ENCODE results near the gene MTFP1.
A peak's percentile ranks its signal among the peaks of the same experiment; 100 is the strongest.
"Not testable (repeated sequence)": the region's sequence is repeated elsewhere in the genome, so short reads cannot be mapped to it uniquely, and the experiment has no call there.

MTFP1 gene

DNA sequence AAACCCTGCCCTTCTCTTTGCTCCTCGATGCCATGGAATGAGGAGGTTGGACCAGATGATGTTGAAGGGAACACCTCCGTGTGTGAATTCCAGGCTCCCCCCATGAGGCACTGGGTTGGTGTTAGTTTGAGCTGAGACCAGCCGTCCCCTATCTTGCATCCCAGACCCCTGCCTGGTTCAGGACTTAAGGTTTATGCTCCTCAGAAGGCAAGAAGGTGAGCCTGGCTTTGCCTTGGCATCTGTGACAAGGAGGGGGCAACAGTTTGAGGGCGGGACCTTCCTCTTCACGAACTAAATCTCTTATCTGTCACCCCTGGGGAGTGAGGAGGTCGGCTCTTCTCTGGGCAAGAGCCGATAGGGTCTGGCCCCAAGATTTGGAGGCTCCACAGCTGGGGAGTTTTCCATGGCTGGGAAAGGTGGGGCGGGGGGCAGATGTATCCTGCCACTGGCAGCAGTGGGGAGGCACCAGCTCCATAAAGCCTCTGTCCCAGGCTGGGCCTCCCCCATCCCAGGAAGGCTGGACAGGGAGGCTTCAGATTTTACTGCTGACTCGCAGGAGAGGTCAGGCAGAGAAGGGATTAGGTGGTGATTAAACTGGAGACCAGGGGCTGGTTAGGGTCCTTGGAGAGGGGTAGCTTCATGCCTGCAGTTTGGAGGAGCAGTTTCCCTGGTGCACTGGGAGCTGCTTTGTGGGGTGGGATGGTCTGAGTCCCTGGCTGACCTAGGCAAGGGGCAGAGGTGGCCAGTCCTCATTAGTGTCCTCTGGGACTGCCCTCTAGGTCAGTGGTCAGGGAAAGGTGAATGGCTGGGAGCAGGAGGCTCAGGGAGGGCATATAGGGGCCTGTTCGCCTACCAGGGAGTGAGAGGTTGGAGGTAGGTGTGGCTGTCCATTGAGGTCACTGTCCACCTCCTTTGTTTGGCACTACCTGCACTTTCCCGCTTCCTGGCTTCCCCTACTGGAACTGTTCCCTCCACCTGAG, 27.6 kb upstream of the MTFP1 start:
- H3K9ac ChIP-seq (ENCODE audit: insufficient read length, low read depth): peak overlapping the region; percentile 38
- peaks cover 8% of the 10 kb centered on the region for H3K4me1 ChIP-seq (ENCODE audit: insufficient read depth, insufficient read length)
- no peak for DNase-seq (ENCODE audit: low read depth, low spot score)
- H3K27me3 ChIP-seq (ENCODE audit: insufficient read depth, insufficient read length): peaks cover 42% of the 10 kb centered on the region
- no peaks in the 10 kb centered on the region for H3K9me3 ChIP-seq (ENCODE audit: insufficient read depth, low read length)
- no peak for TF ChIP-seq YY1 (IDR thresholded peaks at IDR 0.05; ENCODE audit: insufficient read depth, insufficient read length)
- TF ChIP-seq SUZ12 (IDR thresholded peaks at IDR 0.05; ENCODE audit: extremely low read depth, insufficient read depth, insufficient read length): no peak
- no peak for TF ChIP-seq ZNF274 (IDR thresholded peaks at IDR 0.05; ENCODE audit: low read depth, low read length)
- H3K36me3 ChIP-seq (ENCODE audit: insufficient read depth, insufficient read length, low read length): no peaks in the 10 kb centered on the region
- H3K4me3 ChIP-seq (ENCODE audit: insufficient read length, low read depth): peak overlapping the region; percentile 47

DNA sequence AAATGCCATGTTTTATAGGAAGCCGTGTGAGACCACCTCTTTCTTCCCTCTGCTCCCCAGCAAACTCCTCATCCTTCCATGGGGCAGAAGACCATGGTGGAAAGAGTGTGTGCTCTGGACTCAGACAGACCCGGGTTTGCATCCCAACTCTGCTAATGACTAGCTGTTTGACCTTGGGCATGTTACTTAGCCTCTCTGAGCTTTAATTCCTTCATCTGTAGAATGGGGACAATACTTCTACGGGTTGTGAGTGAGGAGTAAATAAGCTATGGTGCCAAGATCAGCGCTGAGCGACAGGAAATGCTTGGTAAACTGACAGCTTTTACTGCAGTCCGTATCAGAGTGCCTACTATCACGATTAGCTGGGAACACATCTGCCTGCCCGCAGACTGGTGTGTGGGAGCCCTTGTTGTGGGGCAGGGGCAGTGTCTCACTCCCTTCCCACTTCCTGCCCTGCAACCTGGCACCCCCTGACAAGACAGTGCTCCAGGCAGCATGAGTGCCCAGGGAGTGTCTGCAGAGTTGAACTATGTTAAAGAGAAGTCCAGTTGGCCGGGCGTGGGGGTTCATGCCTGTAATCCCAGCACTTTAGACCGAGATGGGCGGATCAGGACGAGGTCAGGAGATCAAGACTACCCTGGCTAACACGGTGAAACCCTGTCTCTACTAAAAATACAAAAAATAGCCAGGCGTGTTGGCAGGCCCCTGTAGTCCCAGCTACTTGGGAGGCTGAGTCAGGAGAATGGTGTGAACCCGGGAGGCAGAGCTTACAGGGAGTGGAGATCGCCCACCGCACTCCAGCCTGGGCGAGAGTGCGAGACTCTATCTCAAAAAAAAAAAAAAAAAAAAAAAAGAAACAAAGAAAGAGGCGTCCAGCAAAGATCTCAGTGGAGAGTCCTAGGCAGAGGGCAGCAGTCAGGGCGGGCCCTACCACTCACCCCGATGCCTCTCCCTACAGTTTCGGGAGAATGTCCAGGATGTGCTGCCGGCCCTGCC, 26.6 kb upstream of the MTFP1 start:
- DNase-seq (ENCODE audit: low read depth, low spot score): no peak
- no peak overlapping the region for H3K9ac ChIP-seq (ENCODE audit: insufficient read length, low read depth)
- H3K9me3 ChIP-seq (ENCODE audit: insufficient read depth, low read length): no peaks in the 10 kb centered on the region
- H3K36me3 ChIP-seq (ENCODE audit: insufficient read depth, insufficient read length, low read length): no peaks in the 10 kb centered on the region
- H3K4me3 ChIP-seq (ENCODE audit: insufficient read length, low read depth): no peak overlapping the region
- H3K4me1 ChIP-seq (ENCODE audit: insufficient read depth, insufficient read length): peaks cover 5% of the 10 kb centered on the region
- TF ChIP-seq SUZ12 (IDR thresholded peaks at IDR 0.05; ENCODE audit: extremely low read depth, insufficient read depth, insufficient read length): no peak
- no peak for TF ChIP-seq YY1 (IDR thresholded peaks at IDR 0.05; ENCODE audit: insufficient read depth, insufficient read length)
- TF ChIP-seq ZNF274 (IDR thresholded peaks at IDR 0.05; ENCODE audit: low read depth, low read length): no peak
- H3K27me3 ChIP-seq (ENCODE audit: insufficient read depth, insufficient read length): peaks cover 42% of the 10 kb centered on the region

DNA sequence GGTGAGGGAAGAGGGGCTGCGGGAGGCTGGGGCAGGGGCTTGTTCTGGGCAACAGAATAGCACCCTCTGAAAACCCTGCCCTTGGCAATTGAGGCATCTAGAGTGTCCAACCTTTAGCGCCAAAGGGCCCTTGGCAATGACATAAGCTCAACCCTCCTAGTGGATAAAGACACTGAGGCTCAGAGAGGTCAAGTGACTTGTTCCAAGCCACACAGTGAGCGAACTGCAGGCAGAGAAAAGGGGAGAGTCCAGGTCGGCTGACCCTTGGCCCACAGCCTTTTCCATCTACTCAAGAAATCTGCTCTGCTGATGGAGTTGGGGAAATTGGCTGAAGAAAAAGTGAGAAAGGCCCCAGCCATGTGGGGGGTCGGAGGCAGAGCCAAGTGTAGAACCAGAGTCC, 25.9 kb upstream of the MTFP1 start:
- no peak for TF ChIP-seq YY1 (IDR thresholded peaks at IDR 0.05; ENCODE audit: insufficient read depth, insufficient read length)
- no peak for TF ChIP-seq ZNF274 (IDR thresholded peaks at IDR 0.05; ENCODE audit: low read depth, low read length)
- TF ChIP-seq SUZ12 (IDR thresholded peaks at IDR 0.05; ENCODE audit: extremely low read depth, insufficient read depth, insufficient read length): no peak
- no peak for DNase-seq (ENCODE audit: low read depth, low spot score)
- no peak overlapping the region for H3K9ac ChIP-seq (ENCODE audit: insufficient read length, low read depth)

DNA sequence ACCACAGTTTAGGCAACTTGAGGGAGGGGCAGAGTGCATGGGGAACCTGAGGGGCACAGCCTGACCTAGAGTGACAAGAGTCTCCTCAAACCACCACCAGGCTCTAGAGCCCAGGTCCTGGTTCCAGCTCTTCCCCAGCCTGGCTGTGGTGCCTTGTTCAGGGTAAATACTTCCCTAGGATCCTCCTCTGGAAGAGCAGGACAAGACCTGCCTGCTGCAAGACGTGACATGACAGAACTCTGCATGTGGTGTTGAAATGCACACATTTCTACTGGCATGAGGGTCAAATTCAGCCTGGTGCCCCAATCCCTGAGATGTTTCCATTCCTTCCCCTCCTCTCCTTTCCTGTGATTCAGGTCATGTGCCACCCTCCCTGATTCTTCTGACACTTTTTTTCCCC, 25.4 kb upstream of the MTFP1 start:
- H3K4me1 ChIP-seq (ENCODE audit: insufficient read depth, insufficient read length): peaks cover 5% of the 10 kb centered on the region
- no peak overlapping the region for H3K4me3 ChIP-seq (ENCODE audit: insufficient read length, low read depth)
- DNase-seq (ENCODE audit: low read depth, low spot score): no peak
- H3K36me3 ChIP-seq (ENCODE audit: insufficient read depth, insufficient read length, low read length): no peaks in the 10 kb centered on the region
- no peaks in the 10 kb centered on the region for H3K9me3 ChIP-seq (ENCODE audit: insufficient read depth, low read length)
- H3K27me3 ChIP-seq (ENCODE audit: insufficient read depth, insufficient read length): peaks cover 37% of the 10 kb centered on the region
- TF ChIP-seq SUZ12 (IDR thresholded peaks at IDR 0.05; ENCODE audit: extremely low read depth, insufficient read depth, insufficient read length) (no peak), YY1 (IDR thresholded peaks at IDR 0.05; ENCODE audit: insufficient read depth, insufficient read length) (no peak), ZNF274 (IDR thresholded peaks at IDR 0.05; ENCODE audit: low read depth, low read length) (no peak)
- H3K9ac ChIP-seq (ENCODE audit: insufficient read length, low read depth): peak overlapping the region; percentile 21

More for the DNA sequence above, 25.9 kb upstream of the MTFP1 start:
- Histone ChIP-seq H3K9me3 (ENCODE audit: insufficient read depth, low read length) (no peaks in the 10 kb centered on the region), H3K36me3 (ENCODE audit: insufficient read depth, insufficient read length, low read length) (no peaks in the 10 kb centered on the region), H3K27me3 (ENCODE audit: insufficient read depth, insufficient read length) (peaks cover 41% of the 10 kb centered on the region), H3K4me3 (ENCODE audit: insufficient read length, low read depth) (no peak overlapping the region), H3K4me1 (ENCODE audit: insufficient read depth, insufficient read length) (peaks cover 5% of the 10 kb centered on the region)

DNA sequence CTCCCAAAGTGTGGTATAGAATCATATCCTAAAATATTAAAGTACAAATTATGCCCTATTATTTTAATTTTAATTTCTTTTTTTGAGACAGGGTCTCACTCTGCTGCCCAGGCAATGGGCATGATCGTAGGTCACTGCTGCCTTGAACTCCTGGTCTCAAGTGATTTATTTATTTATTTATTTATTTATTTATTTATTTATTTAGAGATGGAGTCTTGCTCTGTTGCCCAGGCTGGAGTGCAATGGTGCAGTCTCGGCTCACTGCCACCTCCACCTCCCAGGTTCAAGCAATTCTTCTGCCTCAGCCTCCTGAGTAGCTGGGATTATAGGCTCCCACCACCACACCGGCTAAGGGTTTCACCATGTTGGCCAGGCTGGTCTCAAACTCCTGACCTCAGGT, 24.5 kb upstream of the MTFP1 start:
- not testable (repeated sequence) for H3K9ac ChIP-seq (ENCODE audit: insufficient read length, low read depth); H3K4me1 ChIP-seq (ENCODE audit: insufficient read depth, insufficient read length); H3K4me3 ChIP-seq (ENCODE audit: insufficient read length, low read depth); H3K36me3 ChIP-seq (ENCODE audit: insufficient read depth, insufficient read length, low read length); H3K9me3 ChIP-seq (ENCODE audit: insufficient read depth, low read length); DNase-seq (ENCODE audit: low read depth, low spot score)
- H3K27me3 ChIP-seq (ENCODE audit: insufficient read depth, insufficient read length): peaks cover 30% of the 10 kb centered on the region

DNA sequence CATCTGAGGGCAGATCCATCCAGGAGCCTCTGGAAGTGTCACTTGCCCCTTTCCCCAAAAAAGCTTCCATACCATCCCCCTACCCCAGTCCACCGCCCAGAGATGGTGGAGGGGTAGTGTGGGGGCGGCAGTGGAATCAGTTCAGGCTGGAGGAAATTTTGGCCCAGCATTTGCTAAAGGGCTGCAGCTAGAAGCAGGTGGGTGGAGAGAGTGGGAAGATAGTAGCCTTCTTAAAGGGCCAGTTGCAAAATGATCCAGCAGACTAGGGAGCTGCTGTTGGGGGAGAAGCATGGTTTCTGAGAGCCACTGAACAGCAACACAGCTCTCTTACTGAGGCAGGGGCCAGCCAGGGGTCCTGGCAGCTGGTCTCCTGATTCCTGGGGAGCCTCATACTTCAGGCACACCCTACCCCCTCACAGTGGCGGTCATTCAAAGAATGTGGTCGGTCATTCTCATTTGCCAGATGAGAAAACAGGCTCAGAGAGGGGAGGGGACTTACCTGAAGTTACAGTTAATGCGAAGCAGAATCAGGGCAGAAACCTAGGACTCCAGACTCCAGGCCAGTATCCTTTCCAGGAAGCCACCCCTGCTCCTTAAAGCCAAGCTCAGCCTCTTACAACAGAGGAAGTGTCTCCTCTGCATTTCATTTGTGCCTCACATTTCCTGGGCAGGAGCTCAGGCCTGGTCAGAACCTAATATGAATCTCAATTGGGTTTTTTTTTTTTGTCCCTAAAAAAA, 23.4 kb upstream of the MTFP1 start:
- peaks cover 5% of the 10 kb centered on the region for H3K4me1 ChIP-seq (ENCODE audit: insufficient read depth, insufficient read length)
- no peak overlapping the region for H3K4me3 ChIP-seq (ENCODE audit: insufficient read length, low read depth)
- no peaks in the 10 kb centered on the region for H3K9me3 ChIP-seq (ENCODE audit: insufficient read depth, low read length)
- DNase-seq (ENCODE audit: low read depth, low spot score): no peak
- H3K36me3 ChIP-seq (ENCODE audit: insufficient read depth, insufficient read length, low read length): peaks cover 3% of the 10 kb centered on the region
- H3K9ac ChIP-seq (ENCODE audit: insufficient read length, low read depth): peak overlapping the region; percentile 52
- TF ChIP-seq YY1 (IDR thresholded peaks at IDR 0.05; ENCODE audit: insufficient read depth, insufficient read length): no peak
- TF ChIP-seq SUZ12 (IDR thresholded peaks at IDR 0.05; ENCODE audit: extremely low read depth, insufficient read depth, insufficient read length): no peak
- no peak for TF ChIP-seq ZNF274 (IDR thresholded peaks at IDR 0.05; ENCODE audit: low read depth, low read length)
- H3K27me3 ChIP-seq (ENCODE audit: insufficient read depth, insufficient read length): peaks cover 19% of the 10 kb centered on the region

DNA sequence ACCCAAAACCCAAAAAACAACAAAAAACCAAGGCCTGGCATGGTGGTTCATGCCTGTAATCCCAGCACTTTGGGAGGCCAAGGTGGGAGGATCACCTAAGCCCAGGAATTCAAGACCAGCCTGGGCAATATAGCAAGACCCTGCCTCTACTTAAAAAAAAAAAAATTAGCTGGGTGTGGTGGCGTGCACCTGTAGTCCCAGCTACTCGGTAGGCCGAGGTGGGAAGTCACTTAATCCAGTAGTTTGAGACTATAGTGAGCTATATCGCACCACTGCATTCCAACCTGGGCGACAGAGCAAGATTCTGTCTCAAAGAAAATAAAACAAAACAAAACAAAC, 22.8 kb upstream of the MTFP1 start:
- H3K9me3 ChIP-seq (ENCODE audit: insufficient read depth, low read length); H3K36me3 ChIP-seq (ENCODE audit: insufficient read depth, insufficient read length, low read length); H3K4me1 ChIP-seq (ENCODE audit: insufficient read depth, insufficient read length); H3K9ac ChIP-seq (ENCODE audit: insufficient read length, low read depth); DNase-seq (ENCODE audit: low read depth, low spot score); H3K4me3 ChIP-seq (ENCODE audit: insufficient read length, low read depth): not testable (repeated sequence)
- peaks cover 13% of the 10 kb centered on the region for H3K27me3 ChIP-seq (ENCODE audit: insufficient read depth, insufficient read length)
